ENCODE results near the gene FOXN3. TPM values are rescaled to one million over a fixed set of nuclear protein-coding genes. Genes with fewer than 3 reads are reported as not detected.

The FOXN3 gene
- total RNA-seq, 4 donors from 2014 or later, result 27.4 to 91.4 (median 39.2) TPM

- TF ChIP-seq, protein P1, sequence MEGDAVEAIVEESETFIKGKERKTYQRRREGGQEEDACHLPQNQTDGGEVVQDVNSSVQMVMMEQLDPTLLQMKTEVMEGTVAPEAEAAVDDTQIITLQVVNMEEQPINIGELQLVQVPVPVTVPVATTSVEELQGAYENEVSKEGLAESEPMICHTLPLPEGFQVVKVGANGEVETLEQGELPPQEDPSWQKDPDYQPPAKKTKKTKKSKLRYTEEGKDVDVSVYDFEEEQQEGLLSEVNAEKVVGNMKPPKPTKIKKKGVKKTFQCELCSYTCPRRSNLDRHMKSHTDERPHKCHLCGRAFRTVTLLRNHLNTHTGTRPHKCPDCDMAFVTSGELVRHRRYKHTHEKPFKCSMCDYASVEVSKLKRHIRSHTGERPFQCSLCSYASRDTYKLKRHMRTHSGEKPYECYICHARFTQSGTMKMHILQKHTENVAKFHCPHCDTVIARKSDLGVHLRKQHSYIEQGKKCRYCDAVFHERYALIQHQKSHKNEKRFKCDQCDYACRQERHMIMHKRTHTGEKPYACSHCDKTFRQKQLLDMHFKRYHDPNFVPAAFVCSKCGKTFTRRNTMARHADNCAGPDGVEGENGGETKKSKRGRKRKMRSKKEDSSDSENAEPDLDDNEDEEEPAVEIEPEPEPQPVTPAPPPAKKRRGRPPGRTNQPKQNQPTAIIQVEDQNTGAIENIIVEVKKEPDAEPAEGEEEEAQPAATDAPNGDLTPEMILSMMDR (IDR thresholded peaks at IDR 0.05), result no peak
- TF ChIP-seq POLR2A (IDR thresholded peaks at IDR 0.05), result no peak
- H3K36me3 ChIP-seq, result peaks cover 0 to 42% (median 0%) of the 10 kb centered on the region in 3 donors
- H3K4me1 ChIP-seq, result peaks cover 0 to 13% (median 5%) of the 10 kb centered on the region in 3 donors
- WGBS, 2 donors, result 77 to 94% methylated on average over 9 of the region's 13 CpGs
- no peak overlapping the region for H3K27ac ChIP-seq
- intact Hi-C loops (cut with DNase I), result no loop called here
- no peaks in the 10 kb centered on the region for H3K9me3 ChIP-seq
- H3K4me3 ChIP-seq, result no peak overlapping the region
- no peaks in the 10 kb centered on the region for H3K27me3 ChIP-seq
- DNase-seq, result no peak
Observed at GRCh38 chr14:89284333-89285058, 132.5 kb downstream of the FOXN3 start.

- intact Hi-C loops (cut with DNase I), result no loop called here
- no peak for DNase-seq
- peaks cover 0 to 19% (median 5%) of the 10 kb centered on the region in 3 donors for H3K4me1 ChIP-seq
- WGBS, 2 donors, result 84 to 97% methylated on average over 4 to 6 of the region's 6 CpGs
- no peak overlapping the region for H3K4me3 ChIP-seq
- H3K36me3 ChIP-seq, result peaks cover 0 to 43% (median 0%) of the 10 kb centered on the region in 3 donors
- H3K27ac ChIP-seq, result no peak overlapping the region
- TF ChIP-seq POLR2A (IDR thresholded peaks at IDR 0.05), result no peak
- TF ChIP-seq, protein P1 (IDR thresholded peaks at IDR 0.05), result no peak
- no peaks in the 10 kb centered on the region for H3K9me3 ChIP-seq
- no peaks in the 10 kb centered on the region for H3K27me3 ChIP-seq
Observed at GRCh38 chr14:89283327-89284060, 133.5 kb downstream of the FOXN3 start.

GRCh38 chr14:89282191-89282590, 134.8 kb downstream of the FOXN3 start:
- no peak for TF ChIP-seq POLR2A (IDR thresholded peaks at IDR 0.05)
- TF ChIP-seq, protein P1 (IDR thresholded peaks at IDR 0.05), result no peak
- Histone ChIP-seq H3K36me3 (peaks cover 0 to 53% (median 0%) of the 10 kb centered on the region in 3 donors), H3K27ac (no peak overlapping the region), H3K27me3 (no peaks in the 10 kb centered on the region), H3K9me3 (no peaks in the 10 kb centered on the region), H3K4me3 (no peak overlapping the region), H3K4me1 (peaks cover 0 to 19% (median 5%) of the 10 kb centered on the region in 3 donors)
- intact Hi-C loops (cut with DNase I), result no loop called here
- 85 to 98% methylated on average over 4 of the region's 4 CpGs for WGBS, 2 donors
- no peak for DNase-seq

DNA sequence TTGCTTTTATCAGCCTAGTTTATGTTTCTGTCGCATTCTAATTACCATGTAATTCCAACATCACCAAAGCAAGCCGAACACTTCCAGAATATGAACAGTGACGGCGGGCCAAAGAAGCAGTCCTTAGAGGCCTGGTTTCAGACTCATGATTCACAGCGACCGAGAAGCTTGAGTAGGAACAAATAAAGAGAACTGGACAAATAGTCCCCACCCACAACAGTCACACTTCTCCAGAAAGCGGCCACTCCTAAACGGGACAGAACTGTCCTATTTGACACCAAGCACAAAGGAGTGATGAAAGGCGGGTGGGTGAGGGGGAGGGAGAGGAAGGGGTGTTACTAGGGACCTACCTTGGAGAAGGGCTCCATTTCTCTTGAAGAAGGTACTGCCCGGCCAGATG, 136.4 kb downstream of the FOXN3 start:
- 78 to 91% methylated on average over 10 of the region's 10 CpGs for WGBS, 2 donors
- H3K4me1 ChIP-seq, result peaks cover 0 to 28% (median 5%) of the 10 kb centered on the region in 3 donors
- peak overlapping the region in 1 of 4 donors; percentile 64 for H3K27ac ChIP-seq
- no peaks in the 10 kb centered on the region for H3K9me3 ChIP-seq
- no peak for DNase-seq
- H3K4me3 ChIP-seq, result no peak overlapping the region
- no peak for TF ChIP-seq POLR2A (IDR thresholded peaks at IDR 0.05)
- TF ChIP-seq, protein P1 (IDR thresholded peaks at IDR 0.05), result no peak
- no peaks in the 10 kb centered on the region for H3K27me3 ChIP-seq
- intact Hi-C loops (cut with DNase I), result no loop called here
- peaks cover 0 to 55% (median 0%) of the 10 kb centered on the region in 3 donors for H3K36me3 ChIP-seq
